GM19397 (cell line): ENCODE measurements around the gene PROB1.

Experiments
- ATAC-seq: cut with Tn5 transposase; IDR thresholded peaks from one replicate; pipeline ENCODE4 v1.9.1; 2021; ENCODE audit warnings: mild to moderate bottlenecking, moderate library complexity; ENCODE audit not compliant: unreplicated experiment

PROB1 gene

DNA sequence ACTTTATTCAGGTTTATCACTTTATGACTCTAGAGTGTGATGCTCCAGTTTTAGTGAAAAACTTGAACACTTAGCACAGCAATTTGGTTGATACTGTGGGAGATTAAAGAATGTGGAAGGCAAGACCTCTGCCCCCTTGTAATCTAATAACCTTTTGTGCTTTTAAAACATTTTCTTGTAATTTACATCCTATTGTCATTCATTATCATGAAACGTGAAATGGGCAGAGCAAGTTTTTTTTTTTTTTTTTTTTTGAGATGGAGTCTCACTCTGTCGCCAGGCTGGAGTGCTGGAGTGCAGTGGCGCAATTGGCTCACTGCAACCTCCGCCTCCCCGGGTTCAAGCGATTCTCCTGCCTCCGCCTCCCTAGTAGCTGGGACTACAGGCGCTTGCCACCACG is 51.4 kb downstream of the PROB1 start:
- ATAC-seq: no peak

DNA sequence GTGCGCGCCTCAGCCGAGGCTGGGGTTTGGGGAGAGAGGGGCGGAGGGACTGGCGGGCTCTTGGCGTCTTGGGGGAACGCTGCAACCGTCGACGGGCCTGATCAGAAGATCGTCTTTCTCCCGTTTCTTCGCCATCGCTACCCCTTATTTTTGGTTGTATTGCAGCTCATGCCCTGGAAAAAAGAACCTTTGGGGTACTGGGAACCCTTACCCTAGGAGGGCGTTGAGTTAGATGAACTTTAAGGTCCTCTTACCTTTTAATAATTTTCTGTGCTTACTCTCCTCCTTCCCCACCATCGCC is 52.5 kb downstream of the PROB1 start:
- ATAC-seq: peak; percentile 51

DNA sequence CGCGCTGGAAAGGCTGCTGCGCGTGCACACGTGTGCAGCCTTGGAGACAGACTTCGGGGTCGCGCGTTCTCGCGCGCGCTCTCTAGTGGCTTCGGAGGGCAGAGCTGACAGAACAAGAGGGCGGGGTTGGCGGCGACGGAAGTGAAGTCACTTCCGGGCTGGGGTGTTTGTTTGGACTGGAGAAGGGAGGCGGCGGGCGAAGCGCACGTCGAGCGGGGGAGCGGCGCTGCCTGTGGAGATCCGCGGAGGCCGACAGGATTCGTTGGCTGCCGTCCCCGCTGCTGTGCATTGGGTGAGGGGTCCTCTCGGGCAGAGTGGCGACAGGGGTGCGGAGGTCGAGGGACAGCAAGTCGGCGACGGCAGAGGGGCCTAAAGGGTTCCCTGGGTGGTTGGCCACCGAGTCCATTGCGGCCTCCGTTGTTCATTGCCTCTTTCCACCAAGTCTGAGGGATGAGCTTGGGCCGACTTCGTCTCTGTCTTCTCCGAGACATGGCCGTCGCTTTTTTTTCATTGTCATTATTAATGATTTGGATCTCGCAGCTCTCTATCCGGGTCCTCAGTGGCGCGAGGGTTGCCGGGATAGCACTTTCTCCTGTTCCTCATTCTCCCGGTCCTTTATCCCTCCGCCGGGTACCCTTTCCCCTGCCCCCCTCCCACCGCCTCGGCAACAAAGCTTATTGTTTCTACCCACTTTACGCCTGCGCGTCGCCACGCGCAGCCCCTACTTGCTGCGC is 53.0 kb downstream of the PROB1 start, which contains the start of gene PAIP2:
Gene PAIP2, plus strand, starts transcription at position 166 of the 734 bp plus-strand sequence. CDS start 21,931 bp downstream, outside the sequence.
- peak; percentile 92 for ATAC-seq

DNA sequence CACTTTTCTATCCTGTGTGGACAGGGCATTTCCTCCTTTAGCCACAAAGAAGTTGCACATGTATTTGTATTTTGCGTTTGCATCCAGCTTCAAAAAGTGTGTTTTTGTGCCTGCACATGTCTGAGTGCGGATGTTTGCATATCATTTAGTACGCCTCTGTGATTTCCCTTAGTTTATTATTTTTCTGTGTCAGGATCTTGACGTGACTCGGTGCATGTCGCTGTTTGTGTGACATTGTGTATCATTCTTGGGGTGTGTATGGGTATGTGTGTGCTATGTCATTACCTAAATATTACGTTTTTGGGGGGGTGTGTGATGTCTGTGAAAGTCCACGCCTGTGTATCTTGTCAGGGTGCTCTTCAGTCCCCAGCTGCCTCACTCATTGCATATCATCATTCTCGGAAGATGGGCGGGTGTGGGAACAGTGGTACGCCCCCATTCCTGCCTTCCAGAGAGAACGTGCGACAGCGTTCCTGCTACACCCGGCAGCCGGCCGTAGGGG is 53.7 kb downstream of the PROB1 start:
- no peak for ATAC-seq
